GM21619 (cell line): ENCODE measurements around the gene FRMD7.
A peak's percentile ranks its signal among the peaks of the same experiment; 100 is the strongest.
"Not testable (repeated sequence)": the region's sequence is repeated elsewhere in the genome, so short reads cannot be mapped to it uniquely, and the experiment has no call there.

Experiments
- ATAC-seq: cut with Tn5 transposase; IDR thresholded peaks from one replicate; pipeline ENCODE4 v1.9.1; 2021; ENCODE audit not compliant: unreplicated experiment

FRMD7 gene

GRCh38 chrX:132093239-132093860 lies 34.5 kb downstream of the FRMD7 start:
- no peak for ATAC-seq

- ATAC-seq = peak; percentile 80
Observed at GRCh38 chrX:132092439-132093065, 35.3 kb downstream of the FRMD7 start.

- no peak for ATAC-seq
Observed at GRCh38 chrX:132090403-132091159, 37.2 kb downstream of the FRMD7 start.

- ATAC-seq = no peak
Observed at GRCh38 chrX:132088864-132089263, 39.0 kb downstream of the FRMD7 start.

- no peak for ATAC-seq
Observed at GRCh38 chrX:132086672-132087071, 41.1 kb downstream of the FRMD7 start.

- ATAC-seq = no peak
Observed at GRCh38 chrX:132085786-132086185, 42.0 kb downstream of the FRMD7 start.

- ATAC-seq = no peak
Observed at GRCh38 chrX:132077912-132078311, 49.9 kb downstream of the FRMD7 start.

- ATAC-seq = no peak
Observed at GRCh38 chrX:132077414-132077813, 50.4 kb downstream of the FRMD7 start.

- ATAC-seq = no peak
Observed at GRCh38 chrX:132071254-132071653, 56.6 kb downstream of the FRMD7 start.

GRCh38 chrX:132068405-132068804 lies 59.4 kb downstream of the FRMD7 start:
- no peak for ATAC-seq

GRCh38 chrX:132063862-132064261 lies 64.0 kb downstream of the FRMD7 start:
- ATAC-seq = no peak

GRCh38 chrX:132063334-132063733 lies 64.5 kb downstream of the FRMD7 start:
- ATAC-seq = no peak

- ATAC-seq = no peak
Observed at GRCh38 chrX:132059973-132060540, 67.8 kb downstream of the FRMD7 start.

GRCh38 chrX:132058975-132059374 lies 68.8 kb downstream of the FRMD7 start:
- ATAC-seq = no peak

GRCh38 chrX:132058050-132058449 lies 69.8 kb downstream of the FRMD7 start:
- ATAC-seq = no peak

GRCh38 chrX:132051778-132052177 lies 76.0 kb downstream of the FRMD7 start:
- ATAC-seq = not testable (repeated sequence)

- no peak for ATAC-seq
Observed at GRCh38 chrX:132046533-132046932, 81.3 kb downstream of the FRMD7 start.

GRCh38 chrX:132045456-132045855 lies 82.4 kb downstream of the FRMD7 start:
- no peak for ATAC-seq

- ATAC-seq = no peak
Observed at GRCh38 chrX:132044953-132045352, 82.9 kb downstream of the FRMD7 start.

- ATAC-seq = no peak
Observed at GRCh38 chrX:132043977-132044376, 83.8 kb downstream of the FRMD7 start.

- no peak for ATAC-seq
Observed at GRCh38 chrX:132041015-132041414, 86.8 kb downstream of the FRMD7 start.

- ATAC-seq = no peak
Observed at GRCh38 chrX:132040066-132040465, 87.8 kb downstream of the FRMD7 start.
